ENCODE results near the gene C9orf72. TPM values are rescaled to one million over a fixed set of nuclear protein-coding genes. Genes with fewer than 3 reads are reported as not detected.

C9orf72 gene
- polyA plus RNA-seq, 1 donor, result 11.5 TPM

DNA sequence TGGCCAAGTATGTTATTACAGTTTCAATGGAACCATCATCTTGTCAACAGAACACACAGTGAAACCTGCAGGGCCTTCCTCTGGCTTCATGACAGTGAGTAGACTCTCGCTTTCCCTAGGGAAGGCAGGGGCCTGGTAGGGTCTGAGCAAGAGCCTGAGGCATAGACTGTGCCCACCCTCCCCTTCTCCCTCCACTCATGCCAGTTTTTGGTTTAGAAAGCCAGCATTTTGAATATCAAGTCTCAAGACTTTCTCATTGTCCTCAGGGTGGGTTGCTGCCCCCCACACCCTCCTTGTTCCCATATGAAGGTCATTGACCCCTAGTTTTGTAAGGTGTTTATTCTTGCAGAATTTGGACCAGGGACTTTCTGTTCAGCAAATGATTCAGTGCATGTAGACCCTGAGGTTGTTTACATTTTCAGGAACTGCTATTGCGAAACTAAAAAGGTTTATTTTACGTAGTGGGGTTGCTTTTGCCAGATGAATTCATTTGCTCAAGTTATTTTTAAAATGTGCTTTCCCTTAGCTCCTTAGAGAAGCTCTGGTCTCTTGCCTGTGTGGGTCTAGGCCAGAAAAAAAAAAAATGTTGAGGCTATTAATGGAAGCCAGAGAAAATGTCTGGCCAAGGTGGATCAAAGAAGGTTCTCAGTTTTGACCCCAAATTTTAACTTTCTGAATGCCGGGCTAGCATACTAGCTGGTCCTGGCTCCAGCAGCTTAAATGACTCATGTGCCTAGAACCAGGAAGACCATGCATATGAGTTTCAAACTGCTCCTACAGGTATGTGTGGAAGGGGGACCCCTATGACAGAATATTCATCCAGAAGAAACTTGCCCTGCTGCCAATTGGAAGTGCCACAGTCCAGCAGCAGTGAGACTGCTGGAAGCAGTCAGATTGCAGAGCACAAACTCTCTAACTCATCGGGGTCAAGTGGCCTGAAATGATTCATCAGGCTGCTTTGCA, 33.5 kb downstream of the C9orf72 start:
- DNase-seq (ENCODE audit: low read depth), result peak; percentile 68

DNA sequence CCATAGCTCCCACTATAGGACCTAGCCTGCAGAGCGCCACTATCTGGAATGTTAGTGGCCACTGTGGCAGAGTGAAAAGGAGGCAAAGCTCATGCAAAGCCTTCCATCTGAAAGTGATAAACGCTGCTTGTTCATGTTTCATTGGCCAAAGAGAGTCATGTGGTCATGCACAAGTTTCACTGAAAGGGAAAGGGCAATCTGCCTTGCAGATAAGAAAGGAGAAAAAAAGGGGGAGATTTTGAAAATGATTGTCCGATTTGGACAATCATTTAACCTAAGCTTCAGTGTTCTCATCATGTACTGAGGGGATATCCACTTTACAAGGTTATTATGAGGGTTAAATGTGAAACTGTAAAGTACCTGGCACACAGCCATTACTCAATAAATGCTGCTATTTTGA, 34.6 kb downstream of the C9orf72 start:
- DNase-seq (ENCODE audit: low read depth), result no peak

GRCh38 chr9:27537756-27538155, 35.5 kb downstream of the C9orf72 start:
- no peak for DNase-seq (ENCODE audit: low read depth)

- DNase-seq (ENCODE audit: low read depth), result no peak
Observed at GRCh38 chr9:27537027-27537435, 36.2 kb downstream of the C9orf72 start.

- DNase-seq (ENCODE audit: low read depth), result no peak
Observed at GRCh38 chr9:27536168-27536567, 37.1 kb downstream of the C9orf72 start.

- no peak for DNase-seq (ENCODE audit: low read depth)
Observed at GRCh38 chr9:27535701-27536118, 37.6 kb downstream of the C9orf72 start.

DNA sequence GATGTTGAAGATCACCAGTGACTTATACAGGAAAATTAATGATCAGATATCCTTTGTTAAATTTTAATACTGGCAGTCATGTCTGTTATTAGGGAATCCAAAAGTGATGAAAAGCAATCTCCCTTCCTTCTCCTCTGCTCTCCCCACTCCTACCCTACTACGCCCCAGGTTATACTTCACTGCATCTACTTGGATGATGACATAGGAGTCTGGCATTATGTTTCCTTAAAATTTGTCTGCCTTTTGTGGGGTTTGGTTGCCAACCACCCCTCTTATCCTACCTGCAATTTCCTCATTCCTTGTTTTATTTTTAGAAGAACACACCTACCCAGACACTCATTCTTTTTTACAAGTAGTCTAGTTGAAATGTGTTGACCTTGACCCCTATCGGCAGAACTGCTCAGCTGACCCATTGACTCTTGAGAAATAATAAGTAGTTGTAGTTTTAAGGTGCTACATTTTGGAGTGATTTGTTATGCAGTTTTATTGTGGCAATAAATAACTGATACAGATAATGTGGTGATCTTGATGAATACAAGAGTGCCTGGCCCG, 38.5 kb downstream of the C9orf72 start:
- no peak for DNase-seq (ENCODE audit: low read depth)

- DNase-seq (ENCODE audit: low read depth), result no peak
Observed at GRCh38 chr9:27534131-27534530, 39.1 kb downstream of the C9orf72 start.

- DNase-seq (ENCODE audit: low read depth), result no peak
Observed at GRCh38 chr9:27533311-27533710, 40.0 kb downstream of the C9orf72 start.

DNA sequence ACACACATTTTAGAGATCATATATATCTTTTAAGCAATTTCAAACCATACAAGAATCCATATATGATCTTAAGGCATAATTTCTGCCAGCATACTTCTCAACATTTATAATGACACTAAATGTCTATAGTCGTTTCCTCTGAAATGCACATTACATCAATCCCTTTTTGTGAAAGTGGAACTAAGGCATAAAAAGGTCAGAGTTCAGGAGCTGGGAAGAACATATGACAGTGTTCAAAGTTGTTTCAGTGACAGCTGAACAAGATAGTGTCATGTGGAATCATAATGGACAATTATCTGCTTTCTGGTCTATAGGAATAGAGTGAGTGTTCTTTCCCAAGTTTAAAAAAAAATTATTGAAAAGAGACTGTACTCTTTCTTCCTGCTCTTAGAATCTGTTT, 41.2 kb downstream of the C9orf72 start:
- no peak for DNase-seq (ENCODE audit: low read depth)

DNA sequence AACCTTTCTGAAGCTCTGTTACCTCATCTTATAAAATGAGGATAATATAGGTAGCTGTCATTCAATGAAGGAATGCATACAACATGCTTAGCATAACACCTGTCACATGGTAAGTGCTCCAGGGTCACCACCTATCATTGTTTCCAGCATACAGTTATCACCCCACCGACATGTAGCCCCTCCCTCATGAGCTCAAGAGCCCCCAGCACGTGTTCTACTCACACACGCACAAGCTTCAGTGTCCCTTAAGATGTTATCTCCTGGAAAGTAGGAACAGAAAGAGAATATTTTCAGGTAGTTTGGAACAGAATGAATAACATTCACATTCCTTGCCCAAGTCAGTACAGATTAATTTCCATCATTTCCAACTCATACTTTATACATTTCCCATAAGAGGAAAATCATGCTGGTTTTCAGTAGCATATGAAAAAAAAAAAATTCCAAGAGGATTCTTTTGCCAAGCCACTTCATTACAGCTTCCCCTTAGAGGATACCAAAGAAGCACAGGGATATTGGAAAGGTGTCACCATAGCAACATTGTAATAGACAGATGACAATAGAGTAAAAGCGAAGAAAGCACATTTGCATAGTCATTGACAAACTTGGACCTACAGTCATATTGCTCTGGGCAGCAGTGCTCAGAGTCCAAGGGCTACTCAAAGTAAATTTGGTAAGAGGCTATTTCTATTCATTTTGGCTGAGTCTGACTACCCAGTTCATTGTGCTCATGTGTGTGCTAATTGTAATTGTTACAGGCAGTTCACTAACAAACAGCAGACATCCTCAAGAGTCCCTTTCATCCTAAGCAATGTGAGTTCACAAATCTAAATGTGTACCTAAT, 42.1 kb downstream of the C9orf72 start:
- no peak for DNase-seq (ENCODE audit: low read depth)

- DNase-seq (ENCODE audit: low read depth), result no peak
Observed at GRCh38 chr9:27529316-27530278, 43.7 kb downstream of the C9orf72 start, which contains the start of gene MOB3B. MOB3B (minus strand) TSS chr9:27529814; CDS start chr9:27455550, 74,264 bp downstream.

DNA sequence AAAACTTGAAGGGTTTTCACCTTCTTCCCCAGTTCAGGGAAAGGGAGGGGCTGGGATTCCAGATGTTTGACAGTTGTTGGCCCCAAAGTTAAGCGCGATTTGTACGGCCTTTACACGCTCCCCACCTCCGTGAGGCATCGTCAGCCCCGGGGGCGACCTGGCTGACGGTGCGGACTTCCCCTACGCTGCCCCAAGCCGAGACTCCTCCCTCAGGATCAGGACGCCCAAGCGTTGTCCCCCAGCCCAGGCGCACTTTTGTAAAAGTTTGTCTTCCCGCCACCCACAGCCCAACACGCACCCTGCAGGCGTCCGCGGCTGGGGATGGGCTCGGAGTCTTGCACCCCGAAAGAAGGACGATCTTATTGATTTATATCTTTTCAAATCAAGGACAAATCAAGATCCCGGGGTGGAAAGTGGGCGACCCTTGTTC, 44.4 kb downstream of the C9orf72 start:
- DNase-seq (ENCODE audit: low read depth), result no peak

DNA sequence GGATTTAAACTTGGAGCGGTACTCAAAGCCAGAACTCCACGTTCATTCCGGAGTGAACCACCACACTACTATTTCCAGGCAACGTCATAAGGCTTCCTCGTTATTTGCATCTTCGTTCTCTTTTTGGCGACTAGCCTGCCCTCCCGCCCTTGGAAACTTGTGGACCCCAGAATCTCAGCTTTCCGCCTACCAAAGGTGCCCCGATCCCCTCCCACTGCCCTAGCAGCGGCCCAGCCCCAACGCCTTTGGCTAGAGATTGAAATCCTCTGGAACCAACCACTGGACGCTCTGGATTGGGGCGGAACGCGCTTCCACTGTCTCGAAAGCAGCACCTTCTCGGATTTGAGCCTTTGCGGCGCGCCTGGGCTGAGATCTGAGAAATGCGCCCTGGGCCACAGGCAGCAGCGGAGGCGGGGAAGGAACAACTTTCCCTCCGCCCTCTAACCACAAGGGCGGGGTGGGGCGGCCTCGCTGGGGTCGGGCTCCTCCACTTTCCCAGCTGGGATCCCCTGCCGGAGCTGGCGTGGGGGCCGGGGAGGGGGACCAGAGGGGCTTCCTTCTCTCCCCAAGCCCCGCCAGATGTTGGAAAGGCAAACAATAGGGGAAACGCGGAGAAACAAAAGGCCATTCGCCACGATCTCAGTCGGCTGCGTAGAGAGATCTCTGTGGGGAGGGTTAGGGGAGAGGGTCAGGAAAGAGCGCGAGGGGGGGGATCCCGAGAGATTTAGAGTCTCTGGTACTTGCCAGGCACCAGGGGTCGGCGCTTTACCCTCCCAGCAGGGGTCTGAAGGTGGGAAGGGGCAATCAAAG, 45.0 kb downstream of the C9orf72 start:
- no peak for DNase-seq (ENCODE audit: low read depth)

DNA sequence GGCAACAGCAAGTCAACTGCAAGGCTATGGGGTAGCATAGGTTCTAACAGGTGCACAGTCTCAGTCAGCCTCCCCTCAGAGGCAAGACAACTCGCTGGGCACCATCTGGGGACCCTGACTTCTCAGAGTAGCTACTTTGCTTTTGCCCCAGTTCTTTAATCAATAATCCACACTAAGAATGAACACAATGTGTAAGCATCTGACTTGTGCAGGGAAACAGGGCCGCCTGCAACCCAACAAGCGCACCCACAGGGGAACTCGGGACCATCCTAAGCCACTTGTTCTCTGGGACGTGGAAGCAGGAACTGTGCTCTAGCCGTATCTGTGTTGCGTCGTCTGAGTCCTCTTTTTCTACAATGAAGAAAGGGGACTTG, 45.6 kb downstream of the C9orf72 start:
- DNase-seq (ENCODE audit: low read depth), result no peak

DNA sequence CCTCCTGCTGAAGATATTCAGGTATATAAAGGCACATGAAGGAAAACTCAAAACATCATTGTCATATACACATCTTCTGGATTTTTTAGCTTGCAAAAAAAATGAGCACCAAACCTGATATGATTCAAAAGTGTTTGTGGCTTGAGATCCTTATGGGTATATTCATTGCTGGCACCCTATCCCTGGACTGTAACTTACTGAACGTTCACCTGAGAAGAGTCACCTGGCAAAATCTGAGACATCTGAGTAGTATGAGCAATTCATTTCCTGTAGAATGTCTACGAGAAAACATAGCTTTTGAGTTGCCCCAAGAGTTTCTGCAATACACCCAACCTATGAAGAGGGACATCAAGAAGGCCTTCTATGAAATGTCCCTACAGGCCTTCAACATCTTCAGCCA, 49.0 kb downstream of the C9orf72 start, which contains the start of gene IFNK:
Gene IFNK (plus strand): TSS at position 55 of the 400 bp plus-strand sequence. CDS start 47 bp downstream, at position 102.
- DNase-seq (ENCODE audit: low read depth), result no peak

DNA sequence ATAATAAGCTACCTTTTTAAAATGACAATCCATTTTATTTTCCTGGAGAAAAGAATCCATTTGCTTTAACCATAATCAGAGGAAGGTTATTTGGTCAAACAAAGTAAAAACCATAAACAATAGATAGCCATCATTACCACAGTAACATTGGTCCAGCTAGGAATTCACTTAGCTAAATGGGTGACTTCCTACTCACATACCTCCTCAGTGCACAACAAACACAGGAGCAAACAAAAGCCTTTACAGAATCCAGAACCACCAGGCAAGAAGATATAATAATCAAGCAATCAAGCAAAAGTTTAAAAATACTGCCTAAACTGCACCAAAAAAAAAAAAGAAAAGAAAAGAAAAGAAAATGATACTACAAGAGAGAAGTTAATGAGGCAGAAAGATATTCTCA, 50.1 kb downstream of the C9orf72 start:
- no peak for DNase-seq (ENCODE audit: low read depth)

DNA sequence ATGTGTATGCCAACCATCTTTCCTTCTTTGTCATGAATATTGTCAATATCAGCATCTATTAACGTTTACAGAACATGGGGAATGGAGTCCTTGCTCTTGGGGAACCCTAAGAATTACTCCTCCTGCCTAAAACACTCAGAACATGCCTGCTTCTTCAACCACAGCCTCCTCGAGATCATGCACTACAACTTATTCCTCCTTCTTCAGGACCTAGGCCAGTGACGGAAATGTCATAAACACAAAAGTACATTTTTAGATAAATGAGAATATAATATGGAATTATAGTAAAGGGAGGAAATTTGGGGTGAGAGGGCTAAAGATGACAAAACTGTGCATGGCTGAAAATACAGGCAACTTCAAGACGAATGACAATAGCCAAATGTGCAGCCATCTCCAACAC, 52.3 kb downstream of the C9orf72 start:
- DNase-seq (ENCODE audit: low read depth), result no peak

GRCh38 chr9:27519466-27520465, 53.5 kb downstream of the C9orf72 start:
- DNase-seq (ENCODE audit: low read depth), result no peak
